Stimulated activated naive CD8-positive, alpha-beta T cell treated with anti-CD3 and anti-CD28 coated beads, Interleukin-15, Interleukin-2, amounts not matched to agents 100 ng/mL and 50 ng/mL, for 24 hours (primary cell): ENCODE data around the gene SLC25A47.
"Not testable (repeated sequence)": the region's sequence is repeated elsewhere in the genome, so short reads cannot be mapped to it uniquely, and the experiment has no call there.

Experiments
- H3K27ac Mint-ChIP-seq: one replicate; pipeline ENCODE4 v1.8.0; 2021; ENCODE audit warnings: mild to moderate bottlenecking, mixed read lengths
- H3K27me3 Mint-ChIP-seq: one replicate; pipeline ENCODE4 v1.8.0; 2021; ENCODE audit warnings: mixed read lengths
- H3K36me3 Mint-ChIP-seq: one replicate; pipeline ENCODE4 v1.8.0; 2021; ENCODE audit warnings: low read depth, mixed read lengths
- H3K4me1 Mint-ChIP-seq: one replicate; pipeline ENCODE4 v1.8.0; 2021; ENCODE audit warnings: low read depth, mixed read lengths
- H3K4me3 Mint-ChIP-seq: one replicate; pipeline ENCODE4 v1.8.0; 2021; ENCODE audit warnings: mild to moderate bottlenecking, mixed read lengths
- H3K9me3 Mint-ChIP-seq: one replicate; pipeline ENCODE4 v1.8.0; 2021; ENCODE audit warnings: mixed read lengths

SLC25A47 gene, protein sequence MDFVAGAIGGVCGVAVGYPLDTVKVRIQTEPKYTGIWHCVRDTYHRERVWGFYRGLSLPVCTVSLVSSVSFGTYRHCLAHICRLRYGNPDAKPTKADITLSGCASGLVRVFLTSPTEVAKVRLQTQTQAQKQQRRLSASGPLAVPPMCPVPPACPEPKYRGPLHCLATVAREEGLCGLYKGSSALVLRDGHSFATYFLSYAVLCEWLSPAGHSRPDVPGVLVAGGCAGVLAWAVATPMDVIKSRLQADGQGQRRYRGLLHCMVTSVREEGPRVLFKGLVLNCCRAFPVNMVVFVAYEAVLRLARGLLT

DNA sequence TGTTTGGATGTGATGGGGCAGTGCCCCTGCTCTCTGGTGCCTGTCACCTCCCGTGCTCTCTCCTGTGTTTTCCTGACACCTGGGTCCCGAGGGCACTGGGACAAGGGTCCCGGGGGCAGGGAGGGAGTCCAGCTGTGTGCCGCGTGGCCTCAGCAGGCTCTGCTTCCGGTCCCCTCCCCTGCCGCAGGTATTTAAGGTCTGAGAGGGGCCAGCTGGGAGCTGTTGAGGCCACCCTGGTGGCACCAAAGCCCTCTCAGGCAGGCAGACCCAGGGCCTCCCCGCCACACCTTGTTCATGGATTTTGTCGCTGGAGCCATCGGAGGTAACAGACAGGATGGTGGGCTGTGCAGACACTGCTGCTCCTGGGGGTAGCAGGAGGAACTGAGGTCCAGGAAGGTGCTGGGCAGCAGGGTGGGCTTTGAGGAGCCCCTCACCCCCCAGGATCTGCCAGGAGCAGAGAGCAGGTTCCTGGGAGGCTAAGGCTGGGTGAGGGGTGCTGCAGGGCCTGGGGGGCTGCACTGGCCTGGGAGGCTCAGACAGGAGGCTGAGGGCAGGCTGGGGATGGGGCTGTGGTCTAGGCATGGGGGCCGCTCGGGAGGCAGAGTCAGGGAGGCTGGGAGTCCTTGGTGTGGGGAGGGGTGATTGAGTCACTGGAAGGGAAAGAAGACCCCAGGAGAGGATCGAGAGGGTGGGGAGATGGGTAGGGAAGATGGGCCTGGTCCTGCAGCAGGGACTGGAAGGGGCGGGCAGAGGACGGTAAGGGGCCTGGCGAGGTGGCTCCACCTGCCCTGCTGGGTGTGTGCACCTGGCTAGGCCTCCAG lies at the start of gene SLC25A47:
Gene SLC25A47 (plus strand): TSS at position 219 of the 821 bp plus-strand sequence. CDS start 76 bp downstream, at position 295.
- Mint-ChIP-seq H3K4me3 (no peak within 1 kb of the TSS), H3K36me3 (no peaks in the 10 kb centered on the region), H3K9me3 (no peaks in the 10 kb centered on the region), H3K27me3 (no peaks in the 10 kb centered on the region), H3K4me1 (peaks cover 5% of the 10 kb centered on the region), H3K27ac (no peak within 1 kb of the TSS)

DNA sequence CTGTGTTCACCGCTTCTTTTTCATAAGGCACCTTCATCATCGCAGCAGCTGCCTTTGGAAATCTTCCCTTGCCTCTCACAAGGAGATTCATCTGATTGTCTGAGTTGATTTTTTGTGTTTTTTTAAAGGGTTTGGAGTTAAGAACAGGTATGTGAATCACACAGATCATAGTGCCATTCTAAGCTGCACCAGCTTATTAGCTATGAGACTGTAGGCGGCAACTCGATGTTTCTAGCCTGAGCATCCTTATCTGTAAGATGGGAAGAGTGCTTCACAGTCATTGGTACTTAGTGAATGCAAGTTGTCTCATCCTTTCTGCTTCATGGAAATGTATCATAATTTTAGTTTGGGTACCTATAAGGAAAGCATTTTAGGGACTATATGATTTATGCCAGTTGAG lies 48.9 kb upstream of the SLC25A47 start:
- Mint-ChIP-seq H3K4me1 (peaks cover 59% of the 10 kb centered on the region), H3K27ac (peak overlapping the region; percentile 23), H3K27me3 (no peaks in the 10 kb centered on the region), H3K4me3 (no peak overlapping the region), H3K36me3 (peaks cover 35% of the 10 kb centered on the region), H3K9me3 (no peaks in the 10 kb centered on the region)

DNA sequence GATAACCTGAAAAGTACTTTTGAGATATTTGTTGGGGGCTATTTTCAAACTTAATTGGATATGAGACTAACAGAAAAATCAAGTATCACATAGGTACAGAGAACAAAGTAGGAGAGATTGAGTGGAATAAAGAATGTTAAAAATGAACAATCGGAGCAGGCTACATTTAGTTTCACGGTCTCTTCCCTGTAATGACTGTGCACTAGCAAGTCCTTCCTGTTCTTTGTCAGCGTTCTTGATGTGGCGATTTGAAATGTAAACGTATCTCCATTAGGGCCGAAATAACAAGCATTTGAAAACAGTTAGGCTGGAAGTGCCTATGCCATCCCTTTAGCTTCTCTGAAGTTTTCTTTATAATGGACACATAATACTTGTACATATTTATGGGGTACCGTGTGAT lies 47.9 kb upstream of the SLC25A47 start:
- Mint-ChIP-seq H3K4me3 (no peak overlapping the region), H3K4me1 (peaks cover 65% of the 10 kb centered on the region), H3K36me3 (peaks cover 39% of the 10 kb centered on the region), H3K27me3 (no peaks in the 10 kb centered on the region), H3K9me3 (no peaks in the 10 kb centered on the region), H3K27ac (peak overlapping the region; percentile 56)

DNA sequence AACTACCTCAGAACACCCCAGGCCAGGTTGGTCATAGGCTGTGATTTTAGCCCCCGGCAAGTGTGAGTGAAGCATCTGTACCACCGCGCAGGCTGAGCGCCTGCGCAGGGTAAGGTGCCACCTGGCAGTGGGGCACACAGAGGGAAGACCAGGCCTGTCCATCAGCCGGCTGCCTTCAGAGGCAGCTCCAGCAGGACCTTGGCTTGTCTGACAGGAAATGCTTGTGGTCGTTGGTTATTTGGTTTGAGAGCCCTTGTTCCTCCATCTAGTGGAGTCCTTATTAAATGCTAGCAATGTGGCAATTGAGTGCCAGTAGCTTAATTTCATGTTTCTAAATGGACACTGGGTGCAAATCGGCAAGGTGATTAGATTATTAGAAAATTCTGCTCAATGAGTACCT lies 44.4 kb upstream of the SLC25A47 start:
- Mint-ChIP-seq H3K36me3 (peaks cover 42% of the 10 kb centered on the region), H3K4me3 (no peak overlapping the region), H3K27ac (peak overlapping the region; percentile 39), H3K27me3 (no peaks in the 10 kb centered on the region), H3K9me3 (no peaks in the 10 kb centered on the region), H3K4me1 (peaks cover 57% of the 10 kb centered on the region)

DNA sequence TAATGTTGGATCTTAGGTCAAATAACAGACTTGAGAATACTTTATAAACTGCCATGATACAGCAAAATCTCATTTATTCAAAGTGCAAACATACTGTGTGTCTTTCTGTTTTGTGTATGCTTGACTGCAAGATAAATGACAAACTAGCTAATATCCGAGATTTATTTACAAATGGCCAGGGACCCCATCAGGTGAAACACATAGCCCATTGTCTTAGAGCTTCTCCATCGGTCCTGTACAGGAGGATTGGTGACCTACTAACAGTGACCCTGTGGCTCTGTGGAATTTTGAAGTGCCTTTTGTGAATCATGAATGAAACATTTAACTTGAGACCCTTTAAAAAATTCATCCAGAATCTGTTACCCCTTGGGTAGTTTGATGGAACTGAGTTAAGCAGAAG lies 44.0 kb upstream of the SLC25A47 start:
- Mint-ChIP-seq H3K4me1 (peaks cover 55% of the 10 kb centered on the region), H3K27ac (peak overlapping the region; percentile 39), H3K36me3 (peaks cover 41% of the 10 kb centered on the region), H3K27me3 (no peaks in the 10 kb centered on the region), H3K4me3 (no peak overlapping the region), H3K9me3 (no peaks in the 10 kb centered on the region)

DNA sequence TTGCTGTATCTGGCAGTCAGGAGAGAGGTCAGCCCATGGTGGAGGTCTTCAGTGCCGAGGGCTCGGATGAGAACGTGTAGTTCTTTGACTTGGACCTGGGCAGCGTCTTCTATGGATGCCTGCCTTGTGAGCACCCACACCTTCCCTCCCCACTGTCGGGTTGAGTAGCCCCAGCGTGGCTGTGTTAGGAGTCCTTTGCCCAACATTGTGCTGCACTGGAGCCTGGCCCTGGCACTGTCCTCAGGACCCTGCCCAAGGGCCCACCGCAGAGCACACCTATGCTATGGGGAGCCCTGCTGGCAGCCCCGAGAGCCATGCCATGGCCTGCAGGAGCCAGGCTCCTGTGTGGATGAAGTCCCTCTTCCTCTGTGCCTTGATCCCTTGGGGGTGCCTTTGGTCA lies 43.6 kb upstream of the SLC25A47 start:
- peaks cover 51% of the 10 kb centered on the region for H3K4me1 Mint-ChIP-seq
- H3K4me3 Mint-ChIP-seq = no peak overlapping the region
- H3K27me3 Mint-ChIP-seq = no peaks in the 10 kb centered on the region
- H3K36me3 Mint-ChIP-seq = peaks cover 38% of the 10 kb centered on the region
- peak overlapping the region; percentile 74 for H3K27ac Mint-ChIP-seq
- H3K9me3 Mint-ChIP-seq = no peaks in the 10 kb centered on the region

DNA sequence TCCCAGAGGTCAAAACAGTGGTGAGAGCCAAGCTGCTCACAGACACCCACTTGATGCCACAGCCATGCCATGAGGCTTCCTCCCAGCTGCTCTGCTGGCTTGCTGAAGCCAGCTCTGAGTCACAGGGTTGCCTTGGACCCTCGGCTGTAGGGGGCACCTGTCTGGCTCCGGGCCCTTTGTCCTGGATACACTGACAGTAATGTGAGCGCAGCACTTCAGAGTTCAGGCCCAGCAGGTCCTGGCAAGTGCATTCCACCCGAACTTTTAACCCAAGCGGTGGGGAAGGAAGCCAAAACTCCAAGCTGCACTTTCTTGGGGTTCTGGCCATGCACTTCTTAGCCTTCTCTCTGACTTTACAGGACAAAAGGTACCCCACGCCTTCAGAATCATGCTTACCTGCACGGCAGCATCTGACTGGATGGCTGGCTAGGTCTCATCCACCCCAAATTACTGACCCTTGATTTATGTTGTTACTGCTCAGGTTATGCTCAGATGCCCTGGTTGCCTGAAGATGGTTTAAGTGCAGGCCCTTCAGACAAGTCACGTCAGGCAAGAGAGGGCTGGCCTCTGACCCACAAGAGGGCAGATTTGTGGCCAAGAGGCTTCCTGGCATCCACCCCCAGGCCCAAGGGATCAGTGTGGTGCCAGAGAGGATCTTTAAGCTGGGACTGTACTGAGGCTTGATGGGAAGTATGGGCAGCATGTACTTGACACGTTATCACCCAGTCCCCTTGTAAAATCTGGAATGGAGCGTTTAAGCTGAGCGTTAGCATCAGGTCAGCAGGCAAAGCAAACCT lies 41.7 kb upstream of the SLC25A47 start:
- Mint-ChIP-seq H3K4me3 (no peak overlapping the region), H3K9me3 (no peaks in the 10 kb centered on the region), H3K27me3 (no peaks in the 10 kb centered on the region), H3K4me1 (peaks cover 41% of the 10 kb centered on the region), H3K27ac (peak overlapping the region; percentile 15), H3K36me3 (peaks cover 22% of the 10 kb centered on the region)

DNA sequence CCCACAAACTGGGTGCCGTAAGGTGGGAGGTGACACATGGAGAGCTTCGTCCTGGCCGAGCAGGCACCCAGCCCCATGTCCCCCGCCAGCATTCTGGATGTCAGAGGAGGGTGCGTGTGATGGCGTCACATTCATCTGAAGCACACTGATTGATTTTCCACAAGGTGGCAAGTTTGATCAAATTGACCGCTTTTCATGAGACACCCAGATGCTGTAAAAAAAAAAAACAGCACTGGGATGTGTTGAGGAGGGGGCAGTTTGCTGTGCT lies 41.1 kb upstream of the SLC25A47 start:
- Mint-ChIP-seq H3K27ac (no peak overlapping the region), H3K27me3 (no peaks in the 10 kb centered on the region), H3K36me3 (peaks cover 16% of the 10 kb centered on the region), H3K9me3 (no peaks in the 10 kb centered on the region), H3K4me3 (no peak overlapping the region), H3K4me1 (peaks cover 40% of the 10 kb centered on the region)

DNA sequence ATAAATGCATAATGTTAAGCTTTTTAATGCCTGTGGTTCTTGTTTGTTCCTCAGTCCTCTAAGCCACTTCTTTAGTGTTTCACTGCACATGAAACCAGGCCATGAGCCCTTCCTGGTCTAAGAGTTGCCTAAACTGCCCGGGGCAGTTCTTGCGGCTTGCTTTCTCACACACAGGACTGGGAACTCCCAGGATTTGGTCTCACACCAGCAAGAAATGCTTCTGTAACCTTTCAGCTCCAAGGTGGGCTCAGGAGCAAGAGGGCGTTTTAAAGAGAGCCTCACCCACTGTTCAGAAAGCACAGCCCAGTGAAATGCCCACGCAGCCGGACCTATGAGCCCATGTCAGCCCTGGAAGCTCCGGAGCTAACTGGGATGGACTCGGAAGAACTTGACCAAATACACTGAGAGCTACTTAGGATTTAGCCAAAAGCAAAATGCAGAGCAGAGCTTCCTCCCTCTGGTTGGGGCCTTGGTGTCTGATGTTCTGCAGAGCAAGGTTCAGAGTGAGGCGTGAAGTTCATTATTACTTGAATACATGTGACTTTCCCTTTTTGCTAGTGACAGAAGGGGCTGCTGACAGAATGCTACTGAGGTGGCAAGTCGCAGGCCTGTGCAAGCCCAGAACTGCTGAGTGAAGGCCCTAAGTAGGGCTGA lies 40.2 kb upstream of the SLC25A47 start:
- peak overlapping the region; percentile 55 for H3K27ac Mint-ChIP-seq
- peaks cover 34% of the 10 kb centered on the region for H3K4me1 Mint-ChIP-seq
- peaks cover 12% of the 10 kb centered on the region for H3K36me3 Mint-ChIP-seq
- no peaks in the 10 kb centered on the region for H3K27me3 Mint-ChIP-seq
- no peaks in the 10 kb centered on the region for H3K9me3 Mint-ChIP-seq
- H3K4me3 Mint-ChIP-seq = no peak overlapping the region

DNA sequence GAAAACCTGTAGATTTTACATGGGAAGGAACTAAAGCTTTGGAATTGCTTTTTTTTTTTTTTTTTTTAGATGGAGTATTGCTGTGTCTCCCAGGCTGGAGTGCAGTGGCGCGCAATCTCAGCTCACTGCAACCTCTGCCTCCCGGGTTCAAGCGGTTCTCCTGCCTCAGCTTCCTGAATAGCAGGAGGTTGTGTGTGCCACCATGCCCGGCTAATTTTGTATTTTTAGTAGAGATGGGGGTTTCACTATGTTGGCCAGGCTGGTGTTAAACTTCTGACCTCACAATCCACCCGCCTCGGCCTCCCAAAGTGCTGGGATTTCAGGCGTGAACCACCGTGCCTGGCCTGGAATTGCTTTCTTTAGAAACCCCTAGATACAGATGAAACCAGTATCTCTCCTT lies 39.7 kb upstream of the SLC25A47 start:
- not testable (repeated sequence) for H3K9me3 Mint-ChIP-seq, H3K4me3 Mint-ChIP-seq, H3K27me3 Mint-ChIP-seq, H3K27ac Mint-ChIP-seq
- Mint-ChIP-seq H3K4me1 (peaks cover 29% of the 10 kb centered on the region), H3K36me3 (peaks cover 12% of the 10 kb centered on the region)

DNA sequence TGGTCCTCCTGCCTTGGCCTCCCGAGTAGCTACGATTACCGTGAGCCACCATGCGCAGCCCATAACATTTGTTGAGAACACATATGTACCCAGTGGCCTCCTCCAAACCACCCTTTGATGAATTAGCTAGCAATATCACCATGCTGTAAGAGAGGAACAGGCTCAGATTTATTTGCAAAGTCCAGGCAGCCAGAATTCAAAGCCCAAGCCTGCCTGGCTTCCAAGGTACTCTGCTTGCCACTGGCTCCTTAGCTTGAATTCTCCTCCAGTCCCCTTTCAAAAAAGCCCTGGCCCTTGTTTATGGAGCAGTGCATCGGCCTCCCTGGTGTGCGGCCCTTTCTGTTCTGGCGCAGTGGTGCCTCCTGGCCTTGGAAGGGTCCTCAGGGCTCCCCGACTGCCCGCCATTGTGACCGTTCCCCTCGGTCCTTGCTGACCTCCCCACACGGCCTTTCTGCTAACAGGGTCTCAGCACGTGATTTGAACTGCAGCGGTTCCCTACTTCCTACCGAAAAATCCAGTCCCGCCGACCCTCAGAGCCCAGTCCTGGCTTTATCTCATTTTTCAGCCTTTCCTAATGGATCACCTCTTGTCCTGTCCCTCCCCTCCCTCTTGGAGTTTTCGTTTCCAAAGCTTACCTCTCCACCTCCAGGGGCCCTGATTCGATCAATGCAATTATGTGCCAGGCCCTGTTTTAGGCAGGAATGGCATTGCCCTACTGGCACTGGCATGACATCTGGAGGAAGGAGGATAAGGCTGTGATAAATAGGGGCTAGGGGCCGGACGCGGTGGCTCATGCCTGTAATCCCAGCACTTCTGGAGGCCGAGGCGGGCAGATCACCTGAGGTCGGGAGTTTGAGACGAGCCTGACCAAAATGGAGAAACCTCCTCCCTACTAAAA lies 38.9 kb upstream of the SLC25A47 start:
- peaks cover 21% of the 10 kb centered on the region for H3K4me1 Mint-ChIP-seq
- H3K9me3 Mint-ChIP-seq = no peaks in the 10 kb centered on the region
- peak overlapping the region; percentile 47 for H3K4me3 Mint-ChIP-seq
- peaks cover 12% of the 10 kb centered on the region for H3K36me3 Mint-ChIP-seq
- H3K27me3 Mint-ChIP-seq = no peaks in the 10 kb centered on the region
- H3K27ac Mint-ChIP-seq = peak overlapping the region; percentile 21

DNA sequence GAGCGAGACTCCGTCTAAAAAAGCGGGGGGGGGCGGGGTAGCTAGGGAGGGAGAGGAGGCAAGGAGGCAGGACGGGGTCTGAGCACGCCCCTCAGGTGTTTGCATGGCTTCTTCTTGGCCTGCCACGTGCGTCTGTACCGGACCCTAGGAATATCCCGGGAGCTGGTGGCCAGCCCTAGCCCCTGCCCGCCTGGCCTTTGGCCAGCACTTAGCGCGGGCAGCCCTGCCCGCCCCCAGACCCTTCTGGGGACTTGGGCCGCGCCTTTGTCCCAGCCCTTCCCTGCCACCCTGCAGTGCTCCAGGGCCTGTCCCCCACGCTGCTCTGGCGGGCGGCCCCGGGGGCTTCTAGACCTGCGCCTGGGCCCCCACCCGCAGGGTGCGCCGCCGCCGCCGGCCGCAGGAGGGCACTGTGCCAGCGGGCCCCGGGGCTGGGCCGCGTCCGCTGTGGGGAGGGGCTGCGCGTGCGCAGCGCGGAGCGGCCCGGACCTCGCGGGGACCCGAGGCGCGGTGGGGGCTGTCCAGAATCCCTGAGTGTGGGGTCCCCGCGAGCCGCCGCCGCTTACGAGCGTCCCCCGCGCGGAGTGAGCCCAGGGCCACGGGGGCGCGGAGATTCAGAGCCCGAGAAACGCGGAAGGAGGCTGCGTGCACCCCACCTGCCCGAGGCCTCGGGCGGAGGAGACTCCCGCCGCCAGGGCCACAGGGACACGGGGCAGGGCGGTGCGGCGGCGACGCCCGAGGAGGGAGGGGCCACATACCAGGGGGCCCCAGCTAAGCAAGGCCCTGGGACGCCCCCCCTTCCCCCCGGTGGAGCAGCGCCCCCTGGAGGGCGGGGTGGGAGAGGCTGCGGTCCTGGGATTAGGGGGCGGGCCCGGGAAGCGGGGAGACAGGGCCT lies 37.9 kb upstream of the SLC25A47 start:
- peaks cover 5% of the 10 kb centered on the region for H3K36me3 Mint-ChIP-seq
- peak overlapping the region; percentile 80 for H3K4me3 Mint-ChIP-seq
- H3K27ac Mint-ChIP-seq = no peak overlapping the region
- H3K27me3 Mint-ChIP-seq = no peaks in the 10 kb centered on the region
- peaks cover 14% of the 10 kb centered on the region for H3K4me1 Mint-ChIP-seq
- no peaks in the 10 kb centered on the region for H3K9me3 Mint-ChIP-seq

DNA sequence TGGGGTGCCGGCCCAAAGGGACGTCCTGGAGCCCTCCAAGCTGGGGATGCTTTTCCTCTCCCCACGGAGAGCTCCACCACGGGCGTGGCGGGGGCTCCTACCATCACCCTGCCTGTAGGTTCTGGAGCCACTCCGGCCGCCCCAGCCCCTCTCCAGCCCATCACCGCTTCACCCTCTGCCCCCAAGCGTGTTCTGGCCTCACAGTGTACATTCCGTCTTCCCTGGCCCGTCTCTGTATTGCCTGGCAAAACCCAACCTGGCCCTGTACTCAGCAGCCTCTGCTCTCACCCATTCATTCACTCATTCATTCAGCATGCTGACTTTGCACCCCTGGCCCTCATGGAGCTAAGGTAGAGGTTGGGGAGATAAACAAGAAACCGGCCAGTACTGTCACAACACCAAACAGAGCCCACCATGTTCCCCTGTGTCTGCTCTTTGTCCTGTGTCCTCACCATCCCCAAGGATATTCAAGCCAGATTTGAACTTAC lies 37.2 kb upstream of the SLC25A47 start:
- Mint-ChIP-seq H3K4me1 (peaks cover 9% of the 10 kb centered on the region), H3K4me3 (peak overlapping the region; percentile 80), H3K27ac (peak overlapping the region; percentile 75), H3K9me3 (no peaks in the 10 kb centered on the region), H3K27me3 (no peaks in the 10 kb centered on the region), H3K36me3 (no peaks in the 10 kb centered on the region)
